GM19395 (cell line): Measurements from ENCODE around the gene BACH2.
"Not testable (repeated sequence)": the region's sequence is repeated elsewhere in the genome, so short reads cannot be mapped to it uniquely, and the experiment has no call there.

ENCODE experiments used
- ATAC-seq: cut with Tn5 transposase; IDR thresholded peaks from one replicate; pipeline ENCODE4 v1.9.1; 2021; ENCODE audit warnings: mild to moderate bottlenecking, moderate library complexity; ENCODE audit not compliant: unreplicated experiment

BACH2 gene

DNA sequence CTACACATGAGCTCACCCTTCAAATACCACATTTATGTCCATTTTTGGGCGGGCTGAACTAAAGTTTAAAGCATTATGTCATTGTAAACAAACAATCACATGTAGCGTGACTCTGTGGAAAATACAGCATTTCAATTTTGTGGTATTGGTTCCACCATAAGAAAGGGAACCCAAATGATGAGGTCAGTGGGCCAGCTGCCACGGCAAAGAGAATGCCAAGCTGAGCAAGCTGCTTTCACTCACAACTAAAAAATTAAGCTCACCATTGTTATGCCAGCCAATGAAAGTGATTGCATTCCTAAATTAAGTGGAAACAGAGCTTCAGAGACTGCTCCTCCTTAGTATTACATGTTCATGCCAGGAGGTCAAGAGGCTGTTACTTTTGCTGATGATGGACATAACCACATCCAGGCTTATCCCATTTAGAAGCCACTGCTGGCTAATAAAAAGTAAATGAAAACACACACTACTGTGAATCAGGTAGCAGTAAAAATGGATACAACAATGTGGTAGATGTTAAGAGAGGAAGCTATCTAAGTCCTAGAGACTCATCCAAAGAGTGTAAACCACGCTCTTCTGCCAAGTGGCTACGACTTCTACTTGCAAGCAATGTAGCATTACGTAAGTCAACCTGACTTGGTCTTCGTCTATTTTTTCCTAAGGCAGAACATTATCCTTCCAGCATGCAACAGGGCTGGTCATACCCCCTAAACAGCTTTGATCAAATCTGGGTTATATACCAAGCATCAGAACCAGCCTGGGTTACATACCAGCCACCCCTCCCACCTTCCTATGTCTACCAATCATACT lies 164.8 kb downstream of the BACH2 start:
- ATAC-seq = no peak

DNA sequence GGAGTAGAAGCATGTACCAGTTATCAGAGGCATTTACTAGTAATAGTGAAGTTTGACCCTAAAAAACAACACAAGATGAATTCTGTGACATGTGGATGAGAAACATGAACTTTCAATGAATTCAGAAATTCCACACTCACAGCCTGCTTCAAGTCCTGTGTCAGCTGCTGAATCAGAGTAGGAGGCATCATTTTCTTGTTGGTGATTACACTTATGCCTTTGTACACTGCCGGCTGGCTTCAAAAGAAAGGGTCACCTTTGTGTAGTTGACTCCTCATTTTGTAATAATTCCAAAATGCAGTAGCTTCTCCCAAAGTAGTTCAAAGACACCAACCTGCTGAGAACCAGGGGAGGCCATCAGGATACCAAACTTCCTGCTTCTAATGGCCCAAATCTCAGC lies 165.5 kb downstream of the BACH2 start:
- ATAC-seq = no peak

DNA sequence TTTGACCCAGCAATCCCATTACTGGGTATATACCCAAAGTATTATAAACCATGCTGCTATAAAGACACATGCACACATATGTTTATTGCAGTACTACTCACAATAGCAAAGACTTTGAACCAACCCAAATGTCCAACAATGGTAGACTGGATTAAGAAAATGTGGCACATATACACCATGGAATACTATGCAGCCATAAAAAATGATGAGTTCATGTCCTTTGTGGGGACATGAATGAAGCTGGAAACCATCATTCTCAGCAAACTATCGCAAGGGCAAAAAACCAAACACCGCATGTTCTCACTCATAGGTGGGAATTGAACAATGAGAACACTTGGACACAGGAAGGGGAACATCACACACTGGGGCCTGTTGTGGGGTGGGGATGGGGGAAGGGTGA lies 168.0 kb downstream of the BACH2 start:
- ATAC-seq = not testable (repeated sequence)

DNA sequence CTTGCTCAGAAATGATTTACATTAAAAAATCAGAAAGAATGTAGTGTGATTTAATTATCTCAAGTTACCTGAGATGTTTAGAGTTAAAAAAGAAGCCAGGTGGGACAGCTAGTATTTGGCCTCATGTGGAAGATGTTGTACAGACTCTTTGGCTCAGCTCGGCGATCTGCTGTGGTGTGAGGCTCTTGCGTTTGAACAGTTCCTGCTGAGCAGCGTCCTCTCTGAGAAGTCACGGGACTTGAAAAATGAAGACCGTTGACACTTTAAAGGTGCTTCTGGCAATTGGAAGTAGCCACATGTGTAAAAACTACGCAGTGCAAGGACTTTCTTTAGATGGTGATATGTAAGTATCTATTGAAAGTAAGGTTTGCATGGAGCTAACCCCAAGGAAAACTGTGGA lies 169.0 kb downstream of the BACH2 start:
- no peak for ATAC-seq

DNA sequence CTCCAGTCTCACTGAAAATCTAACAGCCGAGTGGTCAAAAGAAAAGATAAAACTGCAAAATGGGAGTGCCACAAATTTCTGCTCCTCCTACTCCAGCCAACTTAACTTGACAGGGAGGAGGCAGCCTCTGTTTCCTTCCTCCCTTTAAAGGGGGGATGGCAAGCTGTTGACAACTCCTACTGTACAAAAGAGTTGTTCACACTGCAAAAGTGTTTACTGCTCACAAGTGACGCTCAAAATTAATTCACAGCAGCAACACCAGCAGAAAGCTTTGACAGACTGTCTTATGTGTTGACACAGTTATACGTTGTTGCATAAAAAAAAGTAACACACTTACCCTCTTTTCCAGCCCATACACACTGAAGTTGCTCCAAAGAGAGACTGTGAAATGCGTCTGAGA lies 169.8 kb downstream of the BACH2 start:
- ATAC-seq = no peak

DNA sequence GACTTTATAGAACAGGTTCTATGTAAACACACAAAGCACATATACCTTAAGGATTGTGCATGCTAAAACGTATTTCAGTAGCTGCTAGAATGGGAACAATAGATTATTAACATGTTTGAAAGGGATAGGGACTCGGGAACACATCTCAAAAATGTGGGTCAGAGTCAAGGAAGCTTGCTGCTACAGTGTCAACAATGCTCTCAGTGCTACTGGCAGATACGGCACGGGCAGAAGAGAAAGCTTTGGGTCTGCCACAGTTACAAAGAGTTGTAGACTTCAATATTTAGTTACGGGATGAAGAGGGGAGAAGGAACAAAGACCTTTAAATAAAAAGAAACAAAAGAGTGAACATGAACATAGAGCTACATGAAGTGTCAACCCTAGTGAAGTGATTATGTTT lies 170.5 kb downstream of the BACH2 start:
- no peak for ATAC-seq

DNA sequence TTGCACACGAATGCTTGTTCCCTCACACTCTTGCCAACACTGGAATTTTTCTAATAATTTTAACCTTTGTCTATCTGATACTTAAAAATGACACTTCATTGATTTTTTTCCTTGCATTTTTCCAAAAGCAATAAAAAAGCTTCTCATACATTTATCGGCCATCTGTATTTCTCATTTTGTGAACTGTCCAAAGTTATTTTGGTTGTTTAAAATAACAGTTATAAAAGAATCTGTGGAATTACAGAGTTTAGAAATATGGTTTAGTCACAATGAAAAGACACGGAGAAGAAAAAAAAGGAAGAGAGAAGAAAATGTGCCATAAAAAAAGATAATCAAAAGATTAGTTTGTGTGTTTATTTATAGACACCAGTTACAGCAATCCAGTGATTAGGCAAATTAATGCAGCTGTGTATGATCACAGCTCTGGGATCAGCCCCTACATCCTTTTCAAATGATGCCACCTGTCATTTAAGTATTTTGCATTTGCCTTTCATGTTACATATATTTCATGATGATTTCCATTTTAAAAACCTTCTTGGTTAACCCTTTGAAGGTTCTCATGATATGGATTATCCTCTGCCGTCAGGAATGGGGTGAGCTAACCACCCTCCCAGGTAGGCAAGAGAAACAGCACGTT lies 171.7 kb downstream of the BACH2 start:
- no peak for ATAC-seq

DNA sequence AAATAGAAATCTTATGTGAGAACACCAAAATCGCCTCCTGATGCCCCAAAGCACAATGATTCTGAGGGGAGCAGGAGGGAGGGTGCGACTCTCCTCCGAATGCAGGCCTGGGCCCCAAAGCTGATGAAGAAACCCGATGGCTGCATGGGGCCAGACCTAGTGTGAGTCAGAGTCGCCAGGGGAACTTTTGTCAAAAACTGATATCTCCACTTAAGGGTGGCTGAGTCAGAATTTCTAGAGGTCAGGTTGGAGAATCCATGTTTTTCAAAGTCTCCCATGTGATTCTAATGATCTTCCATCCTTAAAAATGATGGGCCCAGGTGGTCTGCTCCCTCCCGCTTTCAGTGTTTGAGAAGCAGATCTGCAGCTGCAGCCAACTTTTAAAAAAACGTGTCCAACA lies 172.8 kb downstream of the BACH2 start:
- ATAC-seq = no peak

DNA sequence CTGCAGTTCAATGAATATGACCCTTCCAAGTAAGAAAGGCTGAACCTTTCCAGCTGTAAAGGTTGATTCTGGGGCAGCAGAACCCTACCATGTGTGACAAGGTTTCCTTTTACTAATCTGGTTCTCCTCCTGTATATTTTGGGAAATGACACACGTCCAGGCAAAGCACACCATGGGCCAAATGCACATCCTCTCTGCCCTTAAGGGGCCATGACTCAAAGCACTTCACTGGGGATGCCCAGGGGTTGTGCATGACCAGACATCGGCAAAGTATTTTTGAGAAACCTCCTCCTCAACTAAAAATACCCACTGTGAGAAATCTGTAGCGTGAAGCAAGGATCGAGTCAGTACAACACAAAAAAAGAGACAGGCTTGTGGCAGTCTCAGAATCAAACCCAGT lies 174.7 kb downstream of the BACH2 start:
- ATAC-seq = no peak

DNA sequence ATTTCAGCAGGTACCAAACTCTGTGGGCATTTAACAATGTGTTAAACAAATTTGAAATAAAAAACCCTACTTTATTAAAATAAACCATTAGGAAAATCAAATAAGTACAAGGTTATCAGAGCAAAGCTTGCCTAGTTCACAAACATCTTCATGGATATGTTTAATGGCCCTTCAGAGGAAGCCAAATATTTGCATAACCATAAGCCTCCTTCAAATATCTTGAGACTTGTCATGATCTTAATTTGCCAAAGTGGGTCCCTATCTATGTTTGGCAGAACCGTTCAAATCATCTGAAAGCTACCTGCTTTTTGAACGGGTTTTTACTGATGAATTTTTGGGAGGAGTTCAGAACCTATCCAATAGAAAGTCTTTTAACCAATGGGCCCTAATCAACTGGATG lies 176.3 kb downstream of the BACH2 start:
- no peak for ATAC-seq

DNA sequence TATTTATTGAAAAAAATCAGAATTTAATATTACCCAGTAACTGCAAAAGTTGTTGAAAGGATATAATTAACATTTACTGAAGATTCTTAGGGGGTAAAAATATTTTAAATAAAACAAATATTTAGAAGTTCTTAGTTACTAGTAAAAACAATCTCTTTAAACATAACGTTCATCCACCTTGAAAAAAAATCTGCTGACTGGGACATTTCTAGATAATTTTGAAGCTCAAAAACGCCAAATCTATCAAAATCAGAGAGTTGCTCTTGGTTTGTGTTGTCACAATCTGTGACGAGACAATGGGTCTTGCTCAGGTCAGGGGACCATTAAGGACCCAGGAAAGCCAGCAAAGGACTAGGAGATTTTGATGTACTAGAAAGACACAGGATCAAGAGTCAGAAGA lies 177.0 kb downstream of the BACH2 start:
- ATAC-seq = no peak

DNA sequence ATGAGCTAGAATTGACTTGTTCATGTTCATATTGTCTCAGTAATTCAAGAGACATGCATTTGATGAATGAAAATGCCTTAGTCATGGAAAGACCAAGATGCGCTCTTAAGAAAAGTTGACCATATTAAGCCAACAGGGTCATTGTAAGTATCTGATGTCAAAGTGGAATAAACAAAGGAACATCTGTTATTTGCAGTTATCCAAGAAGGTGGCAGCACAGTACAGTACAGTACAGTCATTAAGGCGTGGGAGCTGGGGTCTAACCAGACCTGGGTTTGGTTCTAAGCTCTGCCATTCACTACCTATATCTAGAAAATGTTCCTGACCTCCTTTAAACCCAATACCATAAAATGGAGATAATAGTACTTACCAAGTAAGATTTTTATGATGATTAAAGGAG lies 178.1 kb downstream of the BACH2 start:
- ATAC-seq = no peak

DNA sequence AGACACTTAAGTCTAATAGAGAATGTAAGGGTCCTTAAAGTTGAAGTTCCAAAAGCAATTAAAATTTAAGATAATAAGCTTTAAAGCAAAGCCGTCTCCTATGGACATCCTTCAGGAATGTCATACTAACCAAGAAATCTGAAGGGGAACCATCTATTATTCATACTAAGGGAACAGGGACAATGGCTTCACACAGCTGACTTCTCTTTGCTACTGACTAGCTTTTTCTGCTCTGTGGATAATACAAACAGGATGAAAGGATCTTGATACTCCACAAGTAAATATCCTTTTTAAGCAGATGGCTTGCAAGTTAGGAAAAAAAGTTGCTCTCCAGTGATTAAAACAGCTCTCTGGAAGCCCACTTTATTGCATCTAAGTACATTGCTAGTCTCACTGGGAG lies 178.6 kb downstream of the BACH2 start:
- no peak for ATAC-seq

DNA sequence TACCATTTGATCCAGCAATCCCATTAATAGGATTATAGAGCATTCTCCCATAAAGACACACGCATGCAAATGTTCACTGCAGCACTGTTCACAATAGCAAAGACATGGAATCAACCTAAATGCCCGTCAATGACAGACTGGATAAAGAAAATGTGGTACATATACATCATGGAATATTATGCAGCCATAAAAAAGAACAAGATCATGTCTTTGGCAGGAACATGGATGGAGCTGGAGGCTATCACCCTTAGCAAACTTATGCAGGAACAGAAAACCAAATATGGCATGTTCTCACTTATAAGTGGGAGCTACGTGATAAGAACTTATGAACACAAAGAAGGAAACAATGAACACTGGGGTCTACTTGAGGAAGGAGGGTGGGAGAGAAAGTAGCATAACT lies 180.5 kb downstream of the BACH2 start:
- ATAC-seq = not testable (repeated sequence)

DNA sequence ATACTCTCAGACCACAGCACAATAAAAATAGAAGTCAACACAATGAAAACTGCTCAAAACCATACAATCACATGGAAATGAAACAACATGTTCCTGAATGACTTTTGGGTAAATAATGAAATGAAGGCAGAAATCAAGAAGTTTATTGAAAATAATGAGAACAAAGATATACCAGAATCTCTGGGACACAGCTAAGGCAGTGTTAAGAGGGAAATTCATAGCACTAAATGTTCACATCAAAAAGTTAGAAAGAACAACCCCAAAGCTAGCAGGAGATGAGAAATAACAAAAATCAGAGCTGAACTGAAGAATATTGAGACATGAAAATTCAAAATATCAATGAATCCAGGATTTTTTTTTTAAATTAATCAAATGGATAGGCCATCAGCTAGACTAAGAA lies 183.3 kb downstream of the BACH2 start:
- no peak for ATAC-seq

DNA sequence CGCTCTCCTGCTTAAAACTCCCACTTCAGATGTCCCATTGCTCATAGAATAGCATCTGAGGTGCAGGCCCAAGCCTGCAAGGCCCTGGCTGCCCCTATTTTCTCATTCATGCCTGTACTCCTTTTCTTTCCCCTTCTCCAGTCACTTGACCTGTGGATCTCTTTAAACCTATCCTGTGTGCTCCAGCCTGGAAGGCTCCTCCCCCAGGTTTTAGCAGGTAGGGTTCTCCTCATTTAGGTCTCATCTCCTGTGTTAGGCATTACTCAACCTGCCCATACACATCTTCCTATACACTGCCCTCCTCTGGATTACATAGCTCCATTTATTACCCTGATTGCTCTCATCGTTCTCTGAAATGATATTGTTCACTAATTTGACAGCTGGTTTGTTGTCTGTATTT lies 185.3 kb downstream of the BACH2 start:
- ATAC-seq = no peak

DNA sequence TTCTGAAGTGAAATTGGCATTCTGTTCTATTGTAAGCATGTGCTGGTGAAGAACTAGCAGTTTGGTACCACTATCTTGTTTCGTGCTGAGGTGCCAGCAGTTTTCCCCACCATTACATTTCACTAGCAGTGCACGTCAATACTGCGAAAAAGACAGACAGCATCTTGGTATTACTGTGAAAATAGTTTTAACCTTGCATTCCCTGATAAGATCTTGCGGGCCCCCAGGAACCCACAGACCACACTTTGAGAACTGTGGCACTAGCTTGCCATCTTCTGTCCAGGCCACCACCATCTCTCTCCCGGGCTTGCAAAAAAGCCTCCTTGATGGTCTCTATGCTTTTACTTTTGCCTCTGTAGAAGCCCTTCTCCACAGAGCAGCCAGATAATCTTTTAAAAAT lies 185.7 kb downstream of the BACH2 start:
- no peak for ATAC-seq

DNA sequence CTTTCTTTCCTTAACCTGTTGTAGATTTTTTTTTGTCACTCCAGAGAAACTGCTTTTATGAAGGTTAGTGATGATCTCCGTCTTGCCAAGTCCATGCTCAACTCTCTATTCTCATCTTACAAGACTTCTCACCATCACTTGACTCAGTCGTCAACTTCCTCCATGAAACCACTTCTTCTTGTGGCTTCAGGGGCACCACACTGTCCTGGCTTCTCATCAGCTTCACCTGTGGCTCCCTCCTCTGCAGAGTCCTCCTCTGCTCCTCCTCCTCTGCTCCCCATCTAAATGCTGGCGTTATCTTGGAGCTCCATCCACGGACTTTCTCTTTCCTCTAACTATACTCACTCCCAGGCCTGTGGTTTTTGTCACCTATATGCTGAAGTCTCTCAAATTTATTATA lies 187.5 kb downstream of the BACH2 start:
- ATAC-seq = no peak

DNA sequence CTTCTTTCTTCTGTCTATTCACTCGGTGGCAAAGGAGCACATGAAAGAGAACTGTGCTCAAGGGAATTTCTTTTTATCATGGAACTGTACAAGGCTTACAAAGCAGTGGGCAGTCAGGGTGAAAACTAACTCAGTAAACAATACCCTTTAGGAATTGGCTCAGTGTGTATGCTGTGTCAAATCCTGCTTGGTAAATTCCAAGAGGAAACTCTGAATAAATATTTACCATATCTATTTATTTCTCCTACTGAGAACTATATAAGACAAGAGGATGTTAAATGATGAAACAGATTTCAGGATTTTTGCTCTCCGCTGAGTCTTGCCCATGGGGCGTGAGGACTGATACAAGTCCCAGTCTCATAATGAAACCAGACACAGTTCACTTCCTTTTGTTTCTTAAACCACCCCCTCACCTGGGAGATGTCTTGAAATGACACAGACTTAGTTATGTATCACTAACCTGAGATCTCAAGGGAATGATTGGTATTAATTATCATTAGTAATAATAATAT lies 188.8 kb downstream of the BACH2 start:
- peak; percentile 86 for ATAC-seq

DNA sequence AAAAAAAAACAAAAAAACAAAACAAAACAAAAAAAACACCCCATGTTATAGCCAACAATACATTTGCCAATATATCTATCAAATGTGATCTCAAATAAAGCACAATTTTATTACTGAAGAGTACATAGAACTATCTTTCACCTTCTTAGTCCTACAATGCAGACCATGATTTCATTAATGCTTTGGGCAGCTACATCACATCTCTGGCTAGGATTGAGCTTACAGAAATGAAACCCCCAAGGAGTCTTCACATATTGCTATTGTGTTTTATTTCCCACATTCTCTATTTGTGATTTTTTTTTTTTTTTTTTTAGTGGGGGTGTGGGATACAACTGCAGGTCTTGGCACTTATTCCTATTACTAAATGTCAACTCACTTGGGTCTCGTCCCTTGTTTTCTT lies 189.3 kb downstream of the BACH2 start:
- ATAC-seq = no peak

DNA sequence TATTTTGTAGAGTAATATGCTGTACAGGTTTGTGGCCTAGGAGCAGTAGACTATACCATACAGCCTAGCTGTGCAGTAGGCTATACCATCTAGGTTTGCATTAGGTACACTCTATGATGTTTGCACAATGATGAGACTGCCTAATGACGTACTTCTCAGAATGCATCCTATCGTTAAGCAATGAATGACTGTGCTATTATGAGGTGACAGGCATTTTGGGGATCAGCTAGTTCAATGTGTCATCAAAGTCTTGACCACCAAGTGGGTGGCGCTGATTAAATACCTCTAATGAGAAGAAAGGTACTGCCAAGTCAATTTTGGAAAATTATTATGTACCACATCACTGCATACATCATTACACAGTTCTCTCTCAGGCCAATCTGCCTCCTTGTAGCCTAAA lies 190.2 kb downstream of the BACH2 start:
- no peak for ATAC-seq

DNA sequence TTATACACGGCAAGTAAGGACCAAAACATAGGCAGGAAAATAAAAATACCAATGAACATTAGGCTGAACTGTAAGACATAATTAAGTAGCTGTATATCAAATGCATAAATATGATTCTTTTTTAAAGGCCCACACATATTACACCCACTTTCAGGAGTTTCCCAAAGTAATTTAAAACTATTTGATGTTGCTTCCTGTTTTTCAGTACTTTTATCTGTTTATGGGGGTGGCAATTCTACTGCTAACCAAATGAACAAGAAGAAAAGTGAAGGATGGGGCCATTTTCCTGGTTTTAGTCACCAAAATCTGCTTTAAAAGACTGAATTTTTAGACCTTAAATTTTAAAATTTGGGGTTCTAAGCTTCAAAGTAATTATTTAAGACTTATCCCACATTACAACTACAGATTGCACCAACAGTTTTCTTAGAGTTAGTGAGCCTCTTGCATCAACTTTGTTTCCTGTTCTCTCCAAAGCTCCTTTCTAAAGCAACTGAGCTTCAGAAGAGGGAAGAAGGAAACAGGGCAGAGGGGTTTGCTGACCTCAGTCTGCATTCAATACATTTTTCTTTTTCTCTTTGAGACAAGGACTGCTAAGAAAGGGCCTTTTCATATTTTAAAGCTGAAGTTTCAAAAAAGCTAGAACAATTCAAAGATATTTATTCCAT lies 191.0 kb downstream of the BACH2 start:
- ATAC-seq = no peak
